ENCODE results near the gene TBX10.
"Not testable (repeated sequence)": the region's sequence is repeated elsewhere in the genome, so short reads cannot be mapped to it uniquely, and the experiment has no call there.

TBX10 gene

DNA sequence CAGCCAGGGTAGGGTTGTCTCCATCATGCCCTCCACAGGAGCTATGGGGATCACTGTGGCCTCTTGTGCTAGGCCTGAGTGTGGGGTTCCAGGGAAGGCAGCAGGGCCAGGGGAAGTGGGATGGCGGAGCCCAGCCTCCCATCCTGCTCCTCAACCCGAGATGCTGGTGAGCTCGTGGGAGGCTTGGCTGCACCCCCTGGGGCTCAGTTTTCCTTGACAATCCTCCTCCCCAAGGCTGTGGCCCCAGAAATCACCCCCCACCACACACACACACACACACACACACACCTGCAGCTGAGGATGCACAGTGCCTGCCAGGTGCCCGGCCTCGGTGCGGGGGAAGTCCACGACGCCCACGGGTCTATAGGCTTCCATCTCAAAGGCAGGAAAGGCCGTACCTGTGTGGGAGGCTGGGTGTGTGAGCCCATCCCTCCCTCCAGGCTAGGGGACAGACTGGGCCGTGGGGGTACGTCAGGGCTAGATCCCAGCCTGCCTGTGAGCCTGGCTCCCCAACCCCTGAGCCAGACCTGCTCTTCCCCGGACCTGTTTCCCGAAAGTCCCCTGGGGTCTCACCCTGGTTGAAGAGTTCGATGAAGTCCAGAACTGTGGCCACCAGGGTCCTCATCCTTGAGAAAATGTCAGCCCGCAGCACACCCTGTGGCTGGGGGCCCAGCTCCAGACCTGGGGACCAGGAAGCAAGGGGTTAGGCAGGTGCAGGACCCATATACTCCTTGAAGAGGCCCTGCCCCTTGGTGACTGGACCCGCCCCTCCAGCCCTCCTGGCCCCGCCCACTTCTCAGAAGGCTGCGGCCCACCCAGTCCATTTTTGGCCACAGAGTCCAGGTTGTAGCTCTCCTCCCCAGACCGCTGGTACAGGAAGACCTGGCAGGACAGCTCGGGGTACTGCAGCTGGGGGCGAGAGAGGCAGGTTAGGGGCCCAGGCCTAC lies 5.2 kb upstream of the TBX10 start:
- no peak for DNase-seq

DNA sequence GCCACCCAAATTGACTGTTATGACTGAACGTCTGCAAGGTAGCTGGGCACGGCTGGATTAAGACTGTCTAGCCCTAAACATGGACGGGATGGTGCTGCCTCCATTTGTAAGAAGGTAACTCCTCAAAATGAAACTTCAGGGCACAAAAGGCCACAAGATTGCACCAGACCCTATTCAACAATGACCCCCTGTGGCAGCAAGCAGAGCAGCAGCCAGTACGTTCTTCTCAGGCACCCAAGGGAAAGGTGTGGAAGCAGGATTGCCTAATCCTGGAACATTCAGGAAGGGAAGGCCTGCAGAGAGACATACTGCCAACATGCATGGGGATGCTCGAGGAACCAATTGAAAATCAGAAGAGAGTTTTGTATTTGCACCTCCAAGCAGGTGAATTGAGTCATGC lies 4.5 kb upstream of the TBX10 start:
- DNase-seq = no peak

DNA sequence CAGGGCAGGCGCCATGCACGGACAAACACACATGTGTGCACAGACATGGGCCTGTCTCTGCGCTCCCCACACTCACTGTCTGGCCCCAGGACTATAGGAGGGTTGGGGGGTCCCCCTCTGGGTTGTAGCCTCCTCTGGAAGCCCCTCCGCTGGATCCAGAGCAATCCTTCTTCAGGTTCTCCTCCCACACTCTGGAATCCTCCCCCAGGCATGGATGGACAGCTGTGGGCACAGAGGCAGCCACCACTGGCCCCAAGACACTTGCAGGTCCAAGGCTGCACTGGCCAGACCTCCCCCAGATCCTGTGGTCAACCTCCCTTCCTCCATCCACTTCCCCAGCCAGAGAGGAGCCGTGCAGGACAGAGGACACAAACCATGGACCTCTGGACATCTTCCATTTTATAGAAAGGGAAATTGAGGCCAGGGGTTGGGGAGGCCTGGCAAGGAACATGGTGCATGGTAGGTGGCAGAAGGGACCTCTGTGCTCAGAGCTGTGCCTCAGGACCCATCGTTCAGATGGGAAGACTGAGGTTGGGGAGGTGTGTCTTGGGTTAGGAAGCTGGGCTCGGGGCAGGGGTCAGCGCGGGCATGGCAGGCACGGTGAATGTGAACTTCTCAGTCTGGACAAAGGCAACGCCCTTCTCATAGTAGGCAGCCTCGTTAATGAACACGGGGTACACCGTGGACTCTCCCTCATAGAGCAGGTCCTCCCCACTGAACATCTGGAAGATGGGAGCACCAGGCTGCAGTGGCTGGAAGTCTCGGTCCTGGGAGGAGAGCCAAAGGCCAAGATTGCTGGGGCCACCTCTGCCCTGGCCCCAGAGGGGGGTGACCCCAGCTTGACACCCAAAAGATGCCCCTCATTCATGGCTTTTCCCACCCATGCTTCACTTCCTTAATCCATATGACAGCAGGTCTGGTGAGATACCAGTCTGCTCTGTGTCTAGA lies 2.9 kb upstream of the TBX10 start:
- DNase-seq = no peak

DNA sequence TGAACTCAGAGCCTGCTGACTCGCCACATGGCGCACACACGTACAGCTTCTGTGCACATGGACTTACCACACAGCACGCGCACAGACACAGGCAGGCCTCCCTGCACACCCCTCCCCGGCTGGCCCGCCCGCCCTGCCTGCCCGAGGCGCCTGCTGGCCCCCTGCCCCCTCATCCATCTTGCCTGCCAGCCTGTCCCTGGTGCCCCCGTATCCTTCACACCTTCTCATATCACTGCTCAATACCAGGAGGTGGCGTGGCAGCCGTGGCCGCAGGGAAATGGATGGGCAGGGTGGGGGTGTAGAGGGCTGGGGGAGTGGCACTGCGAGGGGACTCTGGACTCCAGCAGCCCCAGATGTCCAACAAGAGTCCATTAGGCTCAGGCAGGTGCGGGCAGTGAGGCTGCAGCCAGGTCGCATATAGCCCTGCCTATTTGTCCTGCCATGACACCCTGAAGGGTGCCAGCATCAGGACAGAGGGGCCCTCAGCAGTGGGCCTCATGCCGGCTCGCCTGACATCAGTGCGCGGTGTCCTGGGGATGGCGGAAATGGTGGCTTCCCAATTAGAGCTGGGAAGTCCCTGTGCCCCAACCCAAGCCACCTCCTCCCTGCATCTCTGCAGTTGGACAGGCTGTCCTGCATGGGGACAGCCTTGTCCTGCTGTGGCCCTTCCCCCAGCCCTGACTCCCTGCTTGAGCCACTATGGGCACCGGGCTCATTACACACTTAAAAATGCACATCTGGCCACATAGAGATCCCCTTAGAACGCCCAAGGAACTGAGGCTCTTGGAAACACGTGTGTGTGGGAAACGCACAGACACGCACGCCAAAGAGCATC lies 2.0 kb upstream of the TBX10 start:
- no peak for DNase-seq

DNA sequence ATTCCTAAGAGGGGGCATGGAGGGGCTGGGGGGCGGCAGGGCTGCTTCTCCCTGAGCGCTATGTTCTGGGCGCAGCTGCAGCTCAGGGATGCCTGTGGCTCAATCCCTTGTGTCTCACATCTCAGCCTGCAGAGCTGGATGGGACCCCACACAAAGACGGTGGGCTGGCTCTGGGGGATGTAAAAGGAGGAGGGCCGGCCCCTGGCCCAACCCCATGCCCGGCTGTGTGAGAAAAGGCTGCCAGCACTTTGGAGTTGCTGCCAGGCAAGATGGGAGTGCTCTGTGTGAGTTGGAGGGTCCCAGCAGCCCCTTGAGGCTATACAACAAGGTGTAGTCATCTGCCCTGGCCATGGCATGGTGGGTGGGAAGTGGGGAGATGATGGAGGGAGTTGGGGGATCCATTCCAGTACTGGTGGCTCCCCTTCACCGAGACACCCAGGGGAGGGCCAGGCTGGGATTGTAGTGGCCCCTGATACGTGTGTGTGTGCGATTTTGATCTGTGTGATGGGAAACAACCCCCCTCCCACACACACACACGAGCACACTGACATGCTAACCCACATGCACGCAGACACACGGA lies 1.3 kb upstream of the TBX10 start:
- DNase-seq = no peak

DNA sequence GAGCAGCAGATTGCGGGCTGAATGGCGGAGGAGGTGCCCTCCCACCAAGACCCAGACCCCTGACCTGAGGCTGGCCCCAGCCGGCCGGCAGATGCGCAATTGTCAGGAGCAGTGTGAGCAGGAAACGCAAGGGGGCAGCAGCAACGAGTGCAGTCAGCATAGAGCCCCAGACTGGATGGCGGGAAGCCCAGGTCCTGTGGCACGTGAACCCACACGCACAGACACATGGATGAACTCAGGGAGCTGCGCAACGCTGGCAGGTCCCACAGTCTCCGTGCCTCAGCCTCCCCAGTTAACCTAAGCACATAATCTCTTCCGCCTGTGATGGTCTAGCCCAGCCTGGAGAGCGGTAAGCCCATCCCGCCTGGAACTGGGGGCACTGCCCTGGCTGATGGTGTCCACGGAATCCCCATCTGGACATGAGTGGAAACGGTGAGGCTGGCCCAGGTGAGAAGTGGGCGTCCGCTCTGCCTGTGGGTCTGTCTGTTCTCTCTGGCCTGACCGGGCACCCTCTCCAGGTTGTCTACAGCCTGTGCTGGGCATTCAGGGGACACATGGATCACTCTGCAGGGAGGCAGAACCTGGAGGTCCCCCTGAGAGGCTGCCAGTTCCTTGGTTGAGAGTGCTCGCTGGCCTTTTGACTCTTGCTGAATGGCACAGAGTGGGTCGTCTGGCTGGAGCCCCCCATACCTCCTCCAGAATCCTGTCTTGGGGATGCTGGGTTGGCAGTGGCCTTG lies 626 bp upstream of the TBX10 start:
- peak; percentile 51 for DNase-seq

DNA sequence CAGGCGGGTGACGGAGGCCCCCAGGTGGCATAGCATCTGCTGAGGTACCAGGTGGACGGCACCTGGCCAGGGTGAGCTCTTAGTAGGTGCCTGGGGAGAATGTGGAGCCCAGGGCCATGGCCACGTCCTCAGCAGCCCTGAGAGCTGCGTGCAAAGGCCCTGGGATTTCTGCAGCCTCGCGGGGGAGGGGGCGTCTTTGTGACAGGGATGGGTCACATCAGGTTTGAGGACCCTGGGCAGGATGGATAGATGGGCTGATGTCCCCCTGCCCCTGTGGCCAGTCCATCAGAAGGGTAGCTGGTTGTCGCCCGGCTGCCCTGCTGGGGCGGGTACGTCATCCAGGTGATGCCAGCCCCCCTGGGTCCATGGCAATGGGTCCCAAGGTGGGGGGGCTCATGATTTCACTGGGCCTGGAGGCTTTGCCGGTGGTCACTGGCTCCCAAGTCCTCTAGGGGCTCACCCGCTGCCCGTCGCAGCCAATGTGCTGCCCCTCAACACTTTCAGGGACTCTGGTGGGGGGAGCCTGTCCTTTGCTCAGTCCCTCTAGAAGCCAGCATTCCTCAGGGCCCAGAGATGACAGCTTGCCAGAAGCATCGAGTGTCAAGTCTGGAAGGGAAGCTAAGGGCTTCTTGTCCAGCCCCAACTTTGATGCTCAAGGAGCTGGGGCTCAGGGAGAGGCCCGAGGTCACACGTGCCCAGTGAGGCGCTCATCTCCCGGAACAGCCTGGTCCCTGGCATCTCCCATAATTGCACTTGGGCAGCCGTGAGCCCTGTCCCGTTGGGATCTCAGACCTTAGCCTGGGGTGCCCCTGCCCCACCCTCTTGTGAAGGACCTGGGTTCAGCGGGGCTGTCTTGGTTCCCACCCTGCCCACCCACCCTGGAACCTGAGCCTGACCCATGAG lies 777 bp downstream of the TBX10 start:
- no peak for DNase-seq

DNA sequence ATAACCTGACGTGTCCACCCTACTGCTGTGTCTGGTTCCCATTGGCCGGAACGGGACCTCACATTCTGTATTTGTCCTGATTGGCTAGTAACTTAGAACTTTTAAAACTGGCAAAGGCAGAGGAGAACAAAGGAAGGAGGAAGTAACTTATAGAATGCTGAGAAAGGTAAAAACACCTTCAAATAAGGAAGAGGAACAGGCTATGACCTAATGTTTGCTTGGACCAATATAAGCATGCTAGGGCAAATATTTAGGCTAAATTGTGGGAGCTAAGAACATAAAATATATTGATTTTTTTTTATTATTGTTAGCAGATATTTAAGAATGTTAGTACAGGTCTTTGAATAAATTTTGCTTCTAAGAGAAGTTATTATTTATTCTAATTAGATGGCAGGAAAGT lies 2.1 kb downstream of the TBX10 start:
- not testable (repeated sequence) for DNase-seq

DNA sequence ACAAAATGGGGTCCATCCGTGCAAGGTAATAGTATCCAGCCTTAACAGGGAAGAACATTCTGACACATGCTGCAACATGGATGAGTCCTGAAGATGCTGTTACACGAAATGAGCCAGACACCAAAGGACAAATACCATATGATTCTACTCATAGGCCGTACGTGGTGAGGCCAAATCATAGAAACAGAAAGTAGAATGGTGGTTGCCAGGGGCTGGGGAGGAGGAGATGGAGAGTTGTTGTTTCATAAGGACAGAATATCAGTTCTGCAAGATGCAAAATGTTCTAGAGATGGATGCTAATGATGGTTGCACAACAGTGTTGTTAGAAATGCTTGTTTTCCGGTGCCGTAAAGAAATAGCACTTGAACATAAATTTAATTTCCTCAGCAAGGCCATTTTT lies 2.6 kb downstream of the TBX10 start:
- no peak for DNase-seq

DNA sequence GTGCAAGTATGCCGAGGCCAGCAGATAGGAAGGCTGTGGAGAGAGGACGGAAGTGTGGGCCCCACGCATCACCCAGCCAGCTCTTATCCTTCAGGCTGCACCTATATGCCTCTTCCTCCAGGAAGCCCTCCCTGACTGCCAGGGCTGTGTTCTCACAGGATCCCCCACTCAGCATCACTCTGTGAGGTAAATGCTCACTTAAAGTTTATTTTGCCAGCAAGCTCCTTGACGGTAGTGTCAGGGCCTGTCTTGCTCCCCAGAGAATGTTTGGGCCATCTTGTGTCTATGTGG lies 4.4 kb downstream of the TBX10 start:
- DNase-seq = no peak

DNA sequence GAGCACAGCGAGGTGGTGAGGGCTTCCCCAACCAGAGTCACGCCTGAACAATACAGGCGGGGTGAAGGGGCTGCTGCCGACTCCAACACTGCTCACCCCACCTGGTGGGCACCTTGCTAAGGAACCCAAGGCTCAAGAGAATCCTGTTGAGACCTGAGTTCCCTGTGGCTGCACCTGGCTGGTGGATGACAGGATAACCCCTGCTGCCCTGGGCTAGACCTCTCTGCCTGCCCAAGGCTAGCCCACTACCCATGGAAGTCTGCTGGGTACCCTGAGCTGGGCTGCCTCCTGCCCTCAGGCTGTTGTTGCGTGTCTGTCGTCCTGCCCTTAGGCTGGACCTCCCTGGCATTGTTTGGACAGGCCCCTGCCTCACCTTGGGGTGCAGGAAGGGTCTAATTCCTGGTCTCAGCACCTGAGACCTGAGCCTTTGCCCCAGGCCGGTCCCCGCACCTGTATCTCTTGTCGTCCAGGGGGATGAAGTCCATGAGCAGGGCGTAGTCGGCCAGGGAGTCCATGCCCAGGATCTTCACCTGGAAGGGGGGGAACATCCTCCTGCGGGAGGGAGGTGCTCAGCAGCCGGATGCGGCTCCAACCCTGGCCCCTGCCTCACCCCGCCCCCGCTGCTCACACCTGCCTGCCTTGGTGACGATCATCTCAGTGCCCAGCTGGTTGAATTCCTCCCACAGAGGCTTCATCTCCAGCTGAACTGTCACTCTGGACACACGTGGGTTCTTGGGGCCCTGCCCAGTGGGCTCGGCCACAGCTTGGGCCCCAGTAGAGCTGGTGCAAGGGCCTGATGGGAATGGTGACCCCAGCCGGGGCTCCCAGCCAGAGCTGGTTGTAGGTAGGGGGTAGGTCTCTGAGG lies 5.0 kb downstream of the TBX10 start:
- DNase-seq = no peak

DNA sequence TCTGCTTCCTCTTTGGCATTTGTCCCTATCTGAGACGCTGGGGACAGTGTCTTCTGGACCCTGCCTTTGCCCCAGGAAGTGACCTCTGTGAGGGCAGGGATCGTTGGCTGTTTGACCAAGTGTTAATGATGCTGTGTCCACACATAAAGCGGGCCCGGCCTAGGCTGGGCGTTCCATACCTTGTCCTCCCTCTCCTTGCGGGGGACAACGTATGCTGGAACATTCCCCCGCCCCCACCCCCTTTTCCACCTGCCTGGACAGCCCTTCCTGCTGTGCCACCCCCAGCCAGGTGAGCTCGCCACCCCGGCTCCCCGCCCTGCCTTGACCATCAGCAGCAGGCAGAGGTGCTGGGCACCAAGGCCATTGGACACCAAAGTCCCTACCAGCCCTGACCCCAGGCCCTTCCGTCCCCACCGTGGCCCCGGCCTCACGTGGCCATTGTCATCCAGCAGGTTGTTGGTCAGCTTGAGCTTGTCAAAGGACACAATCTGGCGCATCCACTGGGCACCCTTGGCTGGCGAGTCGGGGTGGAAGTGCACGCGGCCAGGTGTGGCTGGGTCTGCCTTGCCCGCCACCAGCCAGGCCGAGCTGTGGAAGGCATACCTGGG lies 5.7 kb downstream of the TBX10 start:
- DNase-seq = no peak

DNA sequence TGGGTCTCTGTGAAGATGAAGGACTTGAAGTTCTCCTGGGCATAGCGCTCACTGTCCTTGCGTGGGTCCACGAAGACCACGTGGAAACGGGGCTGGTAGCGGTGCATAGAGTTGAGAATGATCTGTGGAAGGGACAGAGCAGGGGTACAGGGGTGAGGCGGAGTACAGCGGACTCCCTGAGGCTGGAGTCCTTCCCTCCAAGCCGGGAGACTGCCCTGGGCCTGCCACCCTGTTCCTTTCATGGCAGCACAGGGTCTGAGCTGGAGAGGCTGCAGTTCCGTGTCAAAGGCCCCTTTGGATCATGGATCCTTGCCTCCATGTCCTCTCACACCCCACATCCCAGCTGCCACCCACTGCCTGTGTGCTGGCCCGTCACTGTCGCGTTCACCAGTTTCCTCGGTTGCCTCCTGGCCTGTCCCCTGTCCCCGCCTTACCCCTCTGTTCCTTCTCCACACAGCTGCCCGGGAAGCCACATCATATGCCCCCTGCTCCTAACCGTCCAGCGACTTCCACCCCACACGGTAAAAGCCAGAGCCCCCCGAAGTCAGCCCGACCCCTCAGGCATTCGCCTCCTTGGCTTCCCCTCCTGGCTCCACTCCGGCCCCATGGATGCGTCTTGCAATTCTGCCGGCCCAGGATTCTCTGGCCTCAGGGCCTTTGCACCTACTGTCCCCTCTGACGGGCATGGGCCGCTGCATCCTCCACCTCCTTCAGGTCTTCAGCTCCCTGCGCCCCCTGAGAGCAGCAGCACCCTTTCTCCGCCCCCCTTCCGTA lies 6.4 kb downstream of the TBX10 start:
- no peak for DNase-seq

DNA sequence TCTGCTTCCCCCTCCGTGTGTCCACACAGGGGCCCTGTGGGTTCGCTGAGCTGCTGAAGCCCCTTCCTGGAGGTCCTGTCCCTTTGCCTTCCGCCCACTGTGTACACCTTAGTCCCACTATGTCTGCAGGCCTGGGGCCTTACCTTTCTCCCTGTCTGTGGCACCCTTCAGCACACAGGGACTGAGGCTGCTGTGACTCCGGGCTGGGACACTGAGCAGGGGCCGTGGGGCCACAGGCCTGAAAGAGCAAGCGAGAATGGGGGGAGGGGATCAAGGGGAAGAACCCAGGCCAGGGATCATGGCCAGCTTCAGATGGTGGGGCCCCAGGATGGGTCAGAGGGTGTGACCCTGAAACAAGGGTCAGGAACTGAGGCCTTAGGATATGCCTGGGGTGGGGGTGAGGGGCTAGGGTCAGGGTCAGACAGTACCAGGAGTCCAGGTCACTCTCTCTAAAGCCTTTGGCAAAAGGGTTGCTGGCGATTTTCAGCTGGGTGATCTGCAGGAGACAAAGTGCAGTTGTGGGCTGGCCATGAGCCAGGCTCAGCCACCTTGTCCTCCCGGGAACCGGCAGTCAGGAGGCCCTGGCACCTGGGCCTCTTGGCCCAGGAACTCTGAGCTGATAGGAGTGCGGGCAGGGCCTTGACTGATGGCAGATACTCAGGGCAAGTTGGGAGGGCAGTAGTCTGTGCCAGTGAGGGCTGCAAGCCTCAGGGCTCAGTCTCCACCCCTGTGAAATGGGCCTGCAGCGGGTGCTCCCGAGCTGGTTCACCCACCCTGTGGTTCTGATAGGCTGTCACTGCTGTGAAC lies 7.2 kb downstream of the TBX10 start:
- DNase-seq = no peak

DNA sequence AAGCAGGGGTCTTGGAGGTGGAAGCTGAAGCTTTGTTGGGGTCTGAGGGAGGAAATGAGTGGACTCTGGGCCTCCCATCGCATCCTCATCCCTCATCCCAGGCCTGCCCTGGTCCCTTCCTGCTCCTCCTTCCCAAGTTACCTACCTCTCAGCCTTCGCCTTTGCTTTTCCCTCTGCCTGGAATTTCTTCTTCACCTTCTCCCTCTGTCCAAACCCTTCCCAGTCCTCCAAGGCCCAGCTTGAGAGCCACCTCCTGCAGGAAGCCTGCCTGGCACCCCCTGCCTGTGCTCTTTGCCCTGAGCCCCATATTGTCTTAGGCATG lies 7.7 kb downstream of the TBX10 start:
- no peak for DNase-seq

DNA sequence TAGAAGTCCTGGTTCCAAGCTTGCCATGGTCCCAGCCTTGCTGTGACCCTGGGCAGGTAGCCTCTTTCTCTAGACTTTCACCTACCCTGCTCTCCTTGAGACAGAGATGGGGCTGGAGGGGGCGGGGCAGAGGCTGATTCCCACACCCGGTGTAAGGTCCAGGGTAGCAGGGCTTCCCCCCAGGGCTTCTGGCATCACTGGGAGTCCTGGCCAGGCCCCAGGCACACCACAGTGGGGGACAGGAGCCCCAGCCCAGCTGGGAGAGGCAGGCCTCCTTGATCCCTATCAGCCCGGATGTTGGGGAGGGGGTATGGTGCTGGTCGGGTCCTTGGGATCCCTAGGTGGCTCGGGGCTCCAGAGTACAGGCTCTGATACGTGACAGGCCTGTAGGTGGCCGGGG lies 8.2 kb downstream of the TBX10 start:
- no peak for DNase-seq

DNA sequence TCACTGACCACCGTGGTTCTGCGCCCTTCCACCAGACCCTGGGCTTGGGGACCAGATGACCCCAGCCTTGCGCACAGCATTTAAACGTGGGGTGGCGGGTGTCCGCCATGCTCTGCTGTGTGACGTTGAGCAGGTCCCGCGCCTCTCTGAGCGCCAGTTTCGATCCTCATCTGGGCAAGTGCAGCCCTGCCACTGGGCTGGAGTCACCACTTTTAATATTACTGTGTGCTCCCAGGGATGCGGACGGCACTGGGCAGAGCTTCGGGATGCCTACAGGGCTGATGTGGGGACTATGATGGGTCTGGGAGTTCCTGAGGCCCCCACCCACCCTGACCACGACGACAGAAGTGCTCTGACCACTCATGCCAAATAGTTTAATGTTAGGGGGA lies 8.6 kb downstream of the TBX10 start:
- no peak for DNase-seq

All from COR-L47 (cell line).